ENCODE results near the gene HAO2. TPM values are rescaled to one million over a fixed set of nuclear protein-coding genes. Genes with fewer than 3 reads are reported as not detected.

The HAO2 gene
- total RNA-seq, 1 donor from 2014 or later, result not detected

GRCh38 chr1:119336848-119337247 lies 31.7 kb upstream of the HAO2 start:
- no peak for DNase-seq (ENCODE audit: extremely low spot score, unreplicated experiment)
- H3K4me1 Mint-ChIP-seq (ENCODE audit: unreplicated experiment), result peaks cover 5% of the 10 kb centered on the region
- no peaks in the 10 kb centered on the region for H3K36me3 Mint-ChIP-seq (ENCODE audit: unreplicated experiment)
- TF ChIP-seq CTCF (IDR thresholded peaks at IDR 0.05), result no peak
- no peaks in the 10 kb centered on the region for H3K9me3 Mint-ChIP-seq (ENCODE audit: unreplicated experiment)
- peaks cover 13% of the 10 kb centered on the region for H3K27me3 Mint-ChIP-seq (ENCODE audit: unreplicated experiment)
- no peak overlapping the region for H3K27ac Mint-ChIP-seq (ENCODE audit: unreplicated experiment)
- no peak overlapping the region for H3K4me3 Mint-ChIP-seq (ENCODE audit: unreplicated experiment)

GRCh38 chr1:119338004-119338403 lies 30.6 kb upstream of the HAO2 start:
- no peak overlapping the region for H3K4me3 Mint-ChIP-seq (ENCODE audit: unreplicated experiment)
- H3K4me1 Mint-ChIP-seq (ENCODE audit: unreplicated experiment), result no peaks in the 10 kb centered on the region
- no peak for TF ChIP-seq CTCF (IDR thresholded peaks at IDR 0.05)
- no peaks in the 10 kb centered on the region for H3K9me3 Mint-ChIP-seq (ENCODE audit: unreplicated experiment)
- peaks cover 15% of the 10 kb centered on the region for H3K27me3 Mint-ChIP-seq (ENCODE audit: unreplicated experiment)
- no peak overlapping the region for H3K27ac Mint-ChIP-seq (ENCODE audit: unreplicated experiment)
- no peak for DNase-seq (ENCODE audit: extremely low spot score, unreplicated experiment)
- H3K36me3 Mint-ChIP-seq (ENCODE audit: unreplicated experiment), result no peaks in the 10 kb centered on the region

- no peak for TF ChIP-seq CTCF (IDR thresholded peaks at IDR 0.05)
- Mint-ChIP-seq H3K9me3 (ENCODE audit: unreplicated experiment) (no peaks in the 10 kb centered on the region), H3K4me1 (ENCODE audit: unreplicated experiment) (no peaks in the 10 kb centered on the region), H3K4me3 (ENCODE audit: unreplicated experiment) (no peak overlapping the region), H3K27ac (ENCODE audit: unreplicated experiment) (no peak overlapping the region), H3K36me3 (ENCODE audit: unreplicated experiment) (no peaks in the 10 kb centered on the region), H3K27me3 (ENCODE audit: unreplicated experiment) (peaks cover 15% of the 10 kb centered on the region)
- DNase-seq (ENCODE audit: extremely low spot score, unreplicated experiment), result no peak
Observed at GRCh38 chr1:119338757-119339156, 29.8 kb upstream of the HAO2 start.

- peaks cover 15% of the 10 kb centered on the region for H3K27me3 Mint-ChIP-seq (ENCODE audit: unreplicated experiment)
- TF ChIP-seq CTCF (IDR thresholded peaks at IDR 0.05), result no peak
- DNase-seq (ENCODE audit: extremely low spot score, unreplicated experiment), result no peak
- H3K36me3 Mint-ChIP-seq (ENCODE audit: unreplicated experiment), result no peaks in the 10 kb centered on the region
- no peaks in the 10 kb centered on the region for H3K4me1 Mint-ChIP-seq (ENCODE audit: unreplicated experiment)
- no peak overlapping the region for H3K4me3 Mint-ChIP-seq (ENCODE audit: unreplicated experiment)
- no peak overlapping the region for H3K27ac Mint-ChIP-seq (ENCODE audit: unreplicated experiment)
- H3K9me3 Mint-ChIP-seq (ENCODE audit: unreplicated experiment), result no peaks in the 10 kb centered on the region
Observed at GRCh38 chr1:119340861-119341261, 27.7 kb upstream of the HAO2 start.

- H3K27me3 Mint-ChIP-seq (ENCODE audit: unreplicated experiment), result peaks cover 15% of the 10 kb centered on the region
- no peak for TF ChIP-seq CTCF (IDR thresholded peaks at IDR 0.05)
- DNase-seq (ENCODE audit: extremely low spot score, unreplicated experiment), result no peak
- H3K9me3 Mint-ChIP-seq (ENCODE audit: unreplicated experiment), result no peaks in the 10 kb centered on the region
- no peak overlapping the region for H3K27ac Mint-ChIP-seq (ENCODE audit: unreplicated experiment)
- no peaks in the 10 kb centered on the region for H3K4me1 Mint-ChIP-seq (ENCODE audit: unreplicated experiment)
- no peak overlapping the region for H3K4me3 Mint-ChIP-seq (ENCODE audit: unreplicated experiment)
- H3K36me3 Mint-ChIP-seq (ENCODE audit: unreplicated experiment), result no peaks in the 10 kb centered on the region
Observed at GRCh38 chr1:119341372-119341947, 27.1 kb upstream of the HAO2 start.

Measured in osteocyte (in vitro differentiated cells).